Vagina (tissue), 2 donors: Measurements from ENCODE around the gene KCNJ1.

Experiments
- CTCF ChIP-seq, 3 experiments: fragments of 450-650 bp in 2 of 3; fragments of 200-600 bp in 1 of 3; sonication (generic) in 1 of 3; IDR thresholded peaks; one replicate each; pipeline ENCODE4 v1.5.1; 2017 to 2019; ENCODE audit warnings: antibody characterized with exemption in 3 of 3, mild to moderate bottlenecking in 2 of 3, moderate library complexity in 2 of 3
- POLR2A ChIP-seq, 2 donors: fragments of 450-650 bp; IDR thresholded peaks; one replicate each; pipeline ENCODE4 v1.6.1; 2017; ENCODE audit warnings: antibody characterized with exemption in 2 of 2, mild to moderate bottlenecking in 2 of 2, moderate library complexity in 2 of 2
- POLR2AphosphoS5 ChIP-seq, 2 donors: sonication (generic); formaldehyde crosslinking; IDR thresholded peaks; one replicate each; pipeline ENCODE4 v1.9.0; 2017; ENCODE audit warnings: antibody characterized with exemption in 2 of 2, mild to moderate bottlenecking in 2 of 2, low read depth in 1 of 2; ENCODE audit not compliant: insufficient read depth in 1 of 2

DNA sequence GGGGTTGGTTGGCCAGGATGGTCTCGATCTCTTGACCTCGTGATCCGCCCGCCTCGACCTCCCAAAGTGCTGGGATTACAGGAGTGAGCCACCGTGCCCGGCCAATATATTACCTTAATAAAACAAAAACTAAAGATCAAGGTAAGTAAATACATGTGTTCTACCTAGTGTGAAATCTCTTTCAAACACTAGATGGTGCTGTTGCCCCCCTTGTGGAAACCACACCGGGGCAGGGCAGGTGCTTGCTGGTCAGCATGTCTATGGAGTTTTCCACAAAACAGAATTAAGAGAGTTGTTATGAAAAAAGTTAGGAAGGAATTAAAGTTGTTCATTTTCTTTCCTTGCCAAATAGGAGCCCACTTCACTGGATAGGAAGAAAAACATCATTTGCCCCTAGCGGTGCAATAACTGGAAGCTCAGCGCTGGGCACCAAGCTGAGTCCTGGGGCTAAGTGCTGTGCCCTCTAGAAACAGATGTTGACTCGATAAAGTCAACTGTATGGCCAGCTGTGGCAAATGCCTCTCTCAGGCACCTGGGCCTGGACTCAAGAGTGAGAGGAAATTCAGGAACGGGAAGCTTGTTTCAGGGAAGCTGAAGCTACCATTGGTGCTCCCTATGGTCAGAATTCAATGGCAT, 17.7 kb upstream of the KCNJ1 start:
- TF ChIP-seq POLR2AphosphoS5 (IDR thresholded peaks at IDR 0.05; ENCODE audit: insufficient read depth in 1 of 2, low read depth in 1 of 2) = no peak
- peak; percentile 67 to 84 (median 81) for TF ChIP-seq CTCF (IDR thresholded peaks at IDR 0.05)
- TF ChIP-seq POLR2A (IDR thresholded peaks at IDR 0.05) = no peak
